Activated CD4-positive, CD25-positive, alpha-beta regulatory T cell (primary cell): ENCODE results near the gene NOP10.
"Not testable (repeated sequence)": the region's sequence is repeated elsewhere in the genome, so short reads cannot be mapped to it uniquely, and the experiment has no call there.

ENCODE experiments used
- DNase-seq, 4 experiments: peaks; one replicate each; lab custom pipeline; 2025; lab: John Stamatoyannopoulos, UW

Gene NOP10

DNA sequence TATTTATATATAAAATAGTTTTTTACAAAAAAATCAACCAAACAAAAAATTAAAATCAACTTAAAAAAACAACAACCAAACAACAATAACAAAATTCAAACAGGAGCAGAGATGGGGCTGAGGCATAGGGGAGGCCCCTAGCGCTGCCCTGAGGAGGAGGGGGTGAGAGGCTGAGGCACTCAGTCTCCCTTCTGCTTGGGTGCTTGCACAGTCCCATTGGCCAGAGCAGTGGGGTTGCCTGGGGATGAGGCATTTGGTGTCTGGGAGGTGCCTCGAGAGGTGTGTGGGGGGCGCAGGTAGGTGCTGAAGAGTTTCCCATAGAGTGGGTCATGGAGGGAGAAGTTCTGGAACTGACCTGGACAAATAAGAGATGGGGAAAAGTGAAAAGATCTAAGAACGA is 16.0 kb upstream of the NOP10 start:
- no peak for DNase-seq

- no peak for DNase-seq
Observed at GRCh38 chr15:34358367-34358766, 15.4 kb upstream of the NOP10 start.

GRCh38 chr15:34357653-34358052 is 14.7 kb upstream of the NOP10 start:
- DNase-seq, result no peak

GRCh38 chr15:34355241-34355640 is 12.3 kb upstream of the NOP10 start:
- no peak for DNase-seq

GRCh38 chr15:34354286-34354685 is 11.3 kb upstream of the NOP10 start:
- no peak for DNase-seq

DNA sequence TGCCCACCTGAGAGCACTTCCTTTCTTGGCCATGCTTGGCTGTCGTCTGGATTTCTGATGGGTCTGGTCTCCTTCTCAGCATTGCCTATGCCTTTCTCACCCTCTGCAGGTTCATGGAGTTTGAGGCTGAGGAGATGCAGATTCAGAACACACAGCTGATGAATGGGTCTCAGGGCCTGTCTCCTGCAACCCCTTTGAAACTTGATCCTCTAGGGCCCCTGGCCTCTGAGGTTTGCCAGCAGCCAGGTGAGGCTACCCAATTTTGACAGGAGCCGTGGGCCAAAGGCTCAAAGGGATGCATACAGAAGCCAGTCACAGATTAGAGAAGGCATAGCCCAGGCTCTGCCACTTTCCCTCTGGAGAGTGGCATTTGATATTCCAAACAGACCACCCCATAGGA is 10.7 kb upstream of the NOP10 start:
- DNase-seq, result no peak

- not testable (repeated sequence) for DNase-seq
Observed at GRCh38 chr15:34352996-34353395, 10.1 kb upstream of the NOP10 start.

DNA sequence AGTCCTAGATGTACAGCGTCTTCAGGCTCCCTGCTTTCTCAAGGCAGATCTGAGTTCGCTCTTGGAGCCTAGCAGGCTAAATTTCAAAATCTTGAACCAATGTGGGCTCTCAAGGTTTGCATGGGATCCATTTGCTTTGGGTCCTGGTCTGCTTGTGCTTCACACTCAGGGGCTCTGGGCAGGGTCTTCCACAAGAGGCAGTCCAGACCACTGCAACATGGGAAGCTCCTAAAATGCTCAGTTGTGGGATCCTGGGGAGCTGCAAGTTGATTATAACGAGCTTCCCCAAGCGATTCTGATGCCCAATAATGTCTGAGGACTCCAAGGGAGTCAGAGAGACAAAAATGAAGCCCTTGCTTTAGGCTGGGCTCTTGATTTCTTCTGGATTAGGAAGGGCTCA is 6.8 kb upstream of the NOP10 start:
- DNase-seq, result no peak

DNA sequence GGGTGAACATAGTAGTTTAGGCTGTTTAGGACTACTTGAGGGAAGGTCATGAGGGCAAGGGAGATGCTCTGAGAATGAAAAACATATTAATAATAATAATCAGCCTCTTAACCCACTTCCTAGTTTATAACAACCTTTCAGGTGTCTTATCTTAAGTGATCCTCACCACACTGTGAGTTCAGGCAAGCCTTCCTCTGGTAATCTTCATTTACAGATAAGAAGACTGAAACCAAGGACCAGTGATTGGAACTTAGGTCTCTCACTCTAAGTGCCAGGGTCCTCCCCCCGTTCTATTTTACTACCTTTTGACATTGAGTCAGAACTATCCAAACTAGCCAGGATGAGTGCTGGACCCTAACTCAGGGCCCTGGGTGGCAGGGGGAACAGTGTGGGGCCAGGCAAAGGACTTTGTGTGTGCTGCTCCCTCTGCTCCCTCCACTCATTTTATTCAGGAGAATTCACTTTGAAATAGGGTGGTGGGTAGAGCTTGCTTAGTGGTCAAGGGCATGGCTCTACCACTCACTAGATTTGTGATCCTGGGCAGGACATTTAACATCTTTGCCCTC is 5.9 kb upstream of the NOP10 start:
- DNase-seq, result no peak

- DNase-seq, result no peak
Observed at GRCh38 chr15:34347951-34348638, 5.2 kb upstream of the NOP10 start.

DNA sequence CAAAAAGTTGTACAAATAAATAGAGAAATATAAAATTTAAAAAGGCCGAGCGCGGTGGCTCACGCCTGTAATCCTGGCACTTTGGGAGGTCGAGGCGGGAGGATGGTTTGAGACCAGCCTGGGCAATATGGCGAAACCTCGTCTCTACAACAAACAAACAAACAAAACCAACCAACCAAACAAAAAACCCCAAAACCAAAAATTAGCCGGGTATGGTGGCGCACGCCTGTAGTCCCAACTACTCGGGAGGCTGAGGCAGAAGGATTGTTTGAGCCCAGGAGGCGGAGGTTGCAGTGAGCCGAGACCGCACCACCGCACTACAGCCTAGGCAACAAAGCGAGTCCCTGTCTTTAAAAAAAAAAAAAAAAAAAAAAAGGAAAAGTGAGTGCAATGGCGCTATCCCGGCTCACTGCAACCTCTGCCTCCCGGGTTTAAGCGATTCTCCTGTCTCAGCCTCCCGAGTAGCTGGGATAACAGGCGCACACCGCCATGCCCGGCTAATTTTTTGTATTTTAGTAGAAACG is 661 bp downstream of the NOP10 start:
- not testable (repeated sequence) for DNase-seq

DNA sequence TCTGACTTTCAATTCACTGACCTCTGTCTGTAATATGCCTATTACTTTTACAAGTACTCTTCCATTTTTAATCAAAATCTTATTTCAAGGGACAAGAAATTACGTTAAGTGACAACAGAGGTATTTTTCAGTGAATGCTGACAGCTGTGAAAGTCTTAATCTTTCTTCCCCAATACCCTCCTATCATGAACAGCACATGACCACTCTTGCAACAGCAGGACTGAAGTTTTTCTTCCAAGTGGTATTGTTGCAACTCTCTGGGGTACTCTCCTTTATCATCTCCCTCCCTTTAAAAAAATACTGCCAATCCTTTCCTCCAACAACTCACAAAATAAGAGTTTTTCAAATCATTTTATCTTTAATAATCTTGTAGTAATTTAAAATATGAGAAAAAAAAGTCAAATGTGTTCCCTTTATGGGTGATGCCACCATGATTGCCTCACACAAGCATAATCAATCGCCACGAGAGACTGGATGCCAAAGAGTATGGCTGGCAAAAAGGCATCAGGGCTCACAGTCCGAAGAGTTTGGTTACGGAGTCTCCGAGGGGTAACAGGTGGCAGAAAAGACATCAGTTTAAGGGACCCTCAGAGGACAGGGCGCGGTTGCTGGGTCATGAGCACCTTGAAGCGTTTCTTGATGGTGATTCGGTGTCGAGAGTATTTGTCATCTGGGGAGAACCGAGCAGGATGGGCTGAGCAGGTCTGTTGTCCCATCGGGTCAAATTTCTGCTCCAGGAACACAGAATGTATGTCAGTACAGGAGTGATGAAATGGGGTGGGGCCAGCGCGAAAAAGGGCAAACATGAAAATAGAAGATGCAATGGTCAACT is 1.3 kb downstream of the NOP10 start:
- DNase-seq, result no peak

- DNase-seq, result no peak
Observed at GRCh38 chr15:34339946-34340345, 3.0 kb downstream of the NOP10 start.

DNA sequence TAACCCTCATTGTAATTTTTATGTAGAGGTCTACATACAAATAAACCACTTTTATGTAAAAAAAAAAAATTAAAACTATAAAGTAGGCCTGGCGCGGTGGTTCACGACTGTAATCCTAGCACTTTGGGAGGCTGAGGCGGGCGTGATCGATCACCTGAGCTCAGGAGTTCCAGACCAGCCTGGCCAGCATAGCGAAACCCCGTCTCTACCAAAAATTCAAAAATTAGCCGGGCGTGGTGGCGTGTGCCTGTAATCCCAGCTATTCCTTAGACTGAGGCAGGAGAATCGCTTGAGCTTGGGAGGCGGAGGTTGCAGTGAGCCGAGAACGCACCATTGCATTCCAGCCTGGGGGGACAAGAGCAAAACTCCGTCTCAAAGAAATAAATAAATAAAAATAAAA is 4.6 kb downstream of the NOP10 start:
- DNase-seq, result no peak

DNA sequence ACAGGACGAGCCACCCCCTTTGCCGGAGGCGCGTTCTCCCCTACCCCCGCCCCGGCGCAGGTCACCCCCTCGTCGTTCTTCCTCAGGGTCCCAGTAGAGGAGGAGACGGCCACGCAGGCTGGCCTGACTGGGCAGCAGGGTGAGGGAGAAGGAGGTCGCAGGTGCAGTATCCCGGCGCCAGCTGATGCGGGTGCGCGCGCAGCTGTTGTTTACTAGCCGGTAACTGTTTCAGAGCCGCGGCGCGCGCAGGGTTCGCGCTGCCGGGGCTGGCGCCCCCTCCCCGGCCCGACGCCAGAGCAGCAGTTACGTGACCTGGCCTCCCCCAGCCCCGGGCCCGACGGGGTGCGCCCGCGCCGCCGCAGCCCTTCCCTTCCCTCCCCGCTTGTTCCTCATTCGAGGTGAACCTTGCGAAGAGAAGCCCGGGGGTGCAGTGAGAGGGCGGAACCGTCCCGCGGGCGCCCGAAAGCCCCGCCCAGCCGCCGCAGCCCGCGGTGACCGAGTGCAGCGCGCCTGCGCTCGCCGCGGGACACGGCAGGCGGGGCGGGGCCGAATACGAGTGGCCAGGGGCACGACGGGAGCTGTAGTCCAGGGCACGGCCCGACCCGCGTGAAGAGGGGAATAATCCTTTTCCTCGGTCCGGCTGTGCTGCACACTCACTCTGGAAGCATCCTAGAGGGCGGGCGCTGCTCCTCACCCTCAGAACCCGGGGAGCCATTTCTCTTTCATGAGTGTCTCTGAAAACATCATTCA is 5.2 kb downstream of the NOP10 start, which contains the start of gene SLC12A6:
TSS of gene SLC12A6 (minus strand) at position 225 of the 750 bp plus-strand sequence. CDS start 1,101 bp downstream, outside the sequence.
- DNase-seq, result peak; percentile 74 to 89 (median 83)

GRCh38 chr15:34336991-34337556 is 5.9 kb downstream of the NOP10 start:
- DNase-seq, result peak in 2 of 4 experiments; percentile 37 to 44

DNA sequence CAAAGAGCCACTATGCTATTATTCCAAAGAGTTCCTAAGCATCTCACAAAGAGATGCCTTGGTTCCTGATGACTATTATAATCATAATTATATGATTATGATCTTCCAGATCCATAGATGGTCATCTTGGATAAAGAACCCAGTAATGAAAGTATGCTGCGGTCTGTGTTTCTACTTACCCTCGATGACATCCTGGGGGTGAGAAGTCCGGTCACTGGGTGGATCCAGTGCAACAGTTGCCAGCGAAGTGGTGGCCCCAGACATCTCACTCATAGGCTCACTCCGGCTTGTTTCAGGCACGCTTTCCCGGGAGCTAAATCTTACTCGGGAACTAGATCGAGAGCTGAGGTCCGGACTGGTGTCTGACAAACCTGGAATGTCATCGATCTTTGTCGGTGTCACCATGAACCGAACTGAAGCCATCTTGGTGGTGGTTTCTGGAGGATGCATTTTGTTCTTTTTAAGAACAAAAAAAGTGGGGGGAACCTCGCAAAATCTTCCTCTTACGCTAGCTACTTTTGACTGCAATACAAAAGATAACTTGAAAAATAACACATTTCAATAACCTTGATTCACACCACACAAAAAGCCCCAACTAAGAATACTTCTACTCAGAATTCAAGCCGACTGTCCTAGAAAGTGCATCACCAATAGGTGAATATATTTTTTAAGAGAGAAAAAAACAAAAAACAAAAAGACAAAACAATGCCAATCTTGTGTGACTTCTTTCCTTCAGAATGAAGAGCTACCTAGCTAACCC is 6.5 kb downstream of the NOP10 start:
- DNase-seq, result no peak

- DNase-seq, result no peak
Observed at GRCh38 chr15:34335176-34336032, 7.5 kb downstream of the NOP10 start.

DNA sequence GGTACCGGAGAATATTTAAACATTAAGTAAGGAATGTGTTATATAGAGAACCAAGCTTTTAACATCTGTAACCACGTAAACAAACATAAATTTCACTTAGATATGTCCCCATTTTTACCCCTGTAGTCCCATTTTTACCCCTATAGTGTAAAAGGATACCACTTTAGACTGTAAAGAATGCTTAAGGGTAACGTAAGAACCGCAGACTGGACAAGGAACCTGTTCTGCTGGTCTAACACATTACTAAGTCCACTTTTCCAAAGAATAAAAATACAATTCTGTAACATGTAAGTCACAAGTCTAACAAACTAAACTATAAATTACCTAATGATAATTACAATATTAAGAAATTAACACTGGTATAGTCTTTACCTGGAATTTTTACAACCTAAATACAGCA is 8.3 kb downstream of the NOP10 start:
- no peak for DNase-seq

GRCh38 chr15:34332553-34333120 is 10.3 kb downstream of the NOP10 start:
- DNase-seq, result no peak
